Ishikawa (cell line): ENCODE measurements around the gene CREG2.
A peak's percentile ranks its signal among the peaks of the same experiment; 100 is the strongest.

ENCODE experiments used
- CEBPB ChIP-seq: IDR thresholded peaks from 2 replicates; pipeline ENCODE4 v1.6.1; 2012
- EGR1 ChIP-seq: IDR thresholded peaks from 2 replicates; pipeline ENCODE4 v1.6.1; 2012
- EP300 ChIP-seq: IDR thresholded peaks from 2 replicates; pipeline ENCODE4 v1.6.1; 2012; ENCODE audit warnings: borderline replicate concordance
- FOXM1 ChIP-seq: IDR thresholded peaks from 2 replicates; pipeline ENCODE4 v1.6.1; 2012; ENCODE audit warnings: low read depth, borderline replicate concordance
- NFIC ChIP-seq: IDR thresholded peaks from 2 replicates; pipeline ENCODE4 v1.6.1; 2012
- RAD21 ChIP-seq: IDR thresholded peaks from 2 replicates; pipeline ENCODE4 v1.6.1; 2012; ENCODE audit warnings: low read depth
- REST ChIP-seq: IDR thresholded peaks from 2 replicates; pipeline ENCODE4 v1.6.1; 2012; ENCODE audit warnings: low read depth, mild to moderate bottlenecking
- TAF1 ChIP-seq: IDR thresholded peaks from 2 replicates; pipeline ENCODE4 v1.6.1; 2012; ENCODE audit warnings: low read depth, mild to moderate bottlenecking
- TCF12 ChIP-seq: IDR thresholded peaks from 2 replicates; pipeline ENCODE4 v1.6.1; 2012; ENCODE audit warnings: low read depth
- TEAD4 ChIP-seq: IDR thresholded peaks from 2 replicates; pipeline ENCODE4 v1.6.1; 2012
- USF1 ChIP-seq: IDR thresholded peaks from 2 replicates; pipeline ENCODE4 v1.6.1; 2012
- YY1 ChIP-seq: IDR thresholded peaks from 2 replicates; pipeline ENCODE4 v1.6.1; 2012; ENCODE audit warnings: low read depth
- ZBTB7A ChIP-seq: IDR thresholded peaks from 2 replicates; pipeline ENCODE4 v1.6.1; 2012; ENCODE audit warnings: low read depth
- TF ChIP-seq, protein P1 (sequence below): IDR thresholded peaks from 2 replicates; pipeline ENCODE4 v1.6.1; 2012

The CREG2 gene

DNA sequence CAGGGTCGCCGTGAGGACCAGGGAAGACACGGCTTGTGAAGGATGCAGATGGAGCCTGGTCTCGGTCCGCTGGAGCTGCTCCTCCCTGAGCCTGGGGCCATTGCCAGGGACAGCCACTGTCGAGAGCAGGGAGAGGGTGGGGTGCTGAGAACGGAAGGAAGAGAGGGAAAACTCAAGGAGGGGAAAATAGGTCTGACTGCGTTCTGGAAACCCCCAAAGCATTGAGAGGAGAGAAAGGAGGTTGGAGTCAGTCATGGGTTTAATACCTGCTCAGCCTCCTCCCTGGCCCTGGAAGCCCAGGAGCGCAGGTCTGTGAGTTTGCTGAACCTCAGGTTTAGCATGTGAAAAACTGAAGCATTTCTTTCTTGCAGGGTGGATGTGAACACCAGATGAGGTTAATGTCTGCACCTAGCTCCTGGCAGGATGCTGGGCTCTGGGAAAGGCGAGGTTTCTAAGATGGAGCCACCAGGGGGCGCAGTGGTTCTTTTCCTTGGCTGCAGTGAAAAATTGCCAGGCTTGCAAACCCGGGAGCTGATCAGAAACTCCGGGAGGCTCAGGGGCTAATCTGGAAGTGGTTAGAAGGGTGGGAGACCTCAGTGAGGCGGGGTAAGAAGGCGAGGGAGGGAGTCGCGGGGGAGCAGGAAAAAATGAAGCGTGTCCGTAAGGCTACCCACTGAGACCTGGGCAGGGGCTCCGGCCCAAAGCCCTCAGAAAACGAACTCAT lies 45.2 kb downstream of the CREG2 start:
- TF ChIP-seq REST, result no peak
- TF ChIP-seq RAD21, result peak; percentile 88

DNA sequence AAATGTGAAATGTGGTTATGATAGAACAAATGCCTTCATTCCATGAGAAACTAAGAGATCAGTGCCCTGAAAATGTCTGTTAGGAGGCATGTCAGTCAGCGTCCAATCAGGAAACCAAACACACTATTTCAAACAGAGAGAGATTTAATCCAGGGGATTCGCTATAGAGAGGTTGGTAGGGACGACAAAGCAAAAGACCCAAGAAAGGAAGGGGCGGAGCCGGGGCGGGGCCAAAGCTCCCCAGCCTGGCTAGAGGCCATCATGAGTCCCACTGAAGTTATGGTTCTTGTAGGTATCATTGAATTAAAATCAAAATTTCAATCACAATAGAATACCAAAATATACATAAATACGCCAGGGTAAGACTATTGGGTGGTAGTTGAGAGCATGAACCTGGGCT lies 45.9 kb downstream of the CREG2 start:
- TF ChIP-seq YY1 (no peak), TAF1 (no peak), REST (no peak), ZBTB7A (no peak), EGR1 (no peak)
- TF ChIP-seq, protein P1, sequence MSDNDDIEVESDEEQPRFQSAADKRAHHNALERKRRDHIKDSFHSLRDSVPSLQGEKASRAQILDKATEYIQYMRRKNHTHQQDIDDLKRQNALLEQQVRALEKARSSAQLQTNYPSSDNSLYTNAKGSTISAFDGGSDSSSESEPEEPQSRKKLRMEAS, result no peak

DNA sequence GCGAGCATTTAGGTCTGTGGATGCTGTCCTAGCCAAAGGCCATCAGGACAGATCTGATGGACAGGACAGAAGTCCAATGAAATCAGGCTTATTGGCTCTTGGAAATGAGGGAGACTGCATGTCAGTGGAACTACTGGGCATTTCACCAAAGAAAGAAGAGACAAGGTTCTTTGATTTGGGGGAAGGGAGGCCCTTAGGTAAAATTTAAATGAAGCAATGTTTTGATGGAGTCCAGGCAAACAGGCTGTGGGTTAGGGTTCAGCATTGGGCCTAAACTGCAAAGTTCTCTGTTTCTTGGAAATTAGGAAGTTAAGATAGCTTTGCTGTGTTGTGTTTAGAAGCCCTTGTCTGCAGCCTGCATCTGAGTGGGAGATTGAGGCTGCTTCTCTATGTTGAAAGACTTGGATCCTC lies 47.2 kb downstream of the CREG2 start:
- TF ChIP-seq USF1, result no peak
- TF ChIP-seq CEBPB, result no peak
- TF ChIP-seq YY1, result no peak

DNA sequence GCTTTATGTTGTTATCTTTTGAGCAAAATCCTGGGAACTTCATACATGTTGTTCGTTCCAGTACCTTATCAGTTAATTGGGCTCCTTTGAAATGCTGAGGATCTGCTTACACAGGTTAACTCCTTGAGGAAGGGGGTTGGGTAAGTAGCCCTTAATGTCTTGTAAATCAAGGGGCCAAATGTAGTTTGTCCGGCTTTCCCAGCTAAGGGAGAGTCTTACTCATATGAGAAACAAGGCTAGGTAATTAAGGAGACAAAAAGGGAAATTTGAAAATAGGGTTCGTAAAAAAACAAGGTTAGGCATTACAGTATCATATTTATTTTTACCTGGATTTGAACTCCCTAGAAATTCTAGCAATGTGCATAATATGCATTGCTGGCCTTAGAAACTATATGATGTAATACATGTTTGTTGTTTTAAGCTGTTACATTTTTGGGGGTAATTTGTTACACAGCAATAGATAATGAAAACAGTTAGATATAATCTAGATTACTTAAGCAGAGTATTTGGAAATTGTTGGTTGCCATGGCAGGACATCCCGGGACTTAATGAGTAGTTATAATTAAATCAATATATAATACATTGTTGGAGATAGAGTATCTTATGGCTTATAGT lies 47.9 kb downstream of the CREG2 start:
- TF ChIP-seq TCF12 (no peak), RAD21 (no peak), YY1 (no peak), TEAD4 (no peak), FOXM1 (no peak), EGR1 (no peak), REST (no peak), TAF1 (no peak), EP300 (no peak), ZBTB7A (no peak), NFIC (no peak)

GRCh38 chr2:101337877-101338276 lies 49.4 kb downstream of the CREG2 start:
- TF ChIP-seq RAD21 (no peak), EP300 (no peak), TAF1 (no peak), TEAD4 (no peak)

DNA sequence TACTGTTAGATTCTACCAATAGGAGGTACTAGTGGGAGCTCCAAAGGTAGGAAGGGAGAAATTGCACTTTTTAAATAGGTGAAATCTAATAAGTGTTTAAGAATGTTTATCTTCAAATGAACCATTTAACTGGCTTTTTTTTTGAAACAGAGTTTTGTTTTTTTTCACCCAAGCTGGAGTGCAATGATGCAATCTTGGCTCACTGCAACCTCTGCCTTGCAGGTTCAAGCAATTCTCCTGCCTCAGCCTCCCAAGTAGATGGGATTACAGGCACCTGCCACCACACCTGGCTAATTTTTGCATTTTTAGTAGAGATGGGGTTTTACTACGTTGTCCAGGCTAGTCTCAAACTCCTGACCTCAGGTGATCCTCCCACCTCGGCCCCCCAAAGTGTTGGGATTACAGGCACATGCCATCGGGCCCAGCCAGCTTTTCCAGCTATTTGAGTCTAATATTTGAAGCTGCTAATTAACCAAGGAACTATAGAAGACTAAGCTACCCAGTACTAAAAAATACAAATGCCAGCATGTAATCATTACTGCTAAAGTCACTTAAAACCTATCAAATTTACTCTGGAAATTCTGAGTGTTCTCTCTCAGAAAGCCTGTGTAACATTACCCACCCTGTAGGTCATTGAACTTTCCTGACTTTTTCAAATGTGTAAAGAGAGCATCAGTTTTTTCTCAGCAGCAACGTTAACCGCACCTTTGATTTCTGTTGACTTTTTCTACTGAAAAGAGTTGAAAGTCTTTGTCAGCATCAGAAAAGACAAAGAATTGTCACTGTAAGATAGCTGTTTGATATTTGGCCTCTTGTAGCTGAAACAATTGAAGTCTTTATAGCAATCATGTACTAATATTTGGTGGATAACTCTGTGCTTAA lies 54.2 kb downstream of the CREG2 start:
- TF ChIP-seq EGR1 (no peak), TAF1 (no peak), FOXM1 (no peak), EP300 (no peak), ZBTB7A (no peak), NFIC (no peak), TEAD4 (no peak), REST (no peak), CEBPB (no peak), USF1 (no peak), RAD21 (no peak), TCF12 (no peak)
- TF ChIP-seq, protein P1, result no peak
